GM18526 (cell line): ENCODE results near the gene CCNE1.

Experiments used
- POLR2A ChIP-seq: IDR thresholded peaks from 3 replicates; pipeline ENCODE4 v1.6.1; 2011; ENCODE audit not compliant: insufficient read length; ENCODE audit errors: extremely low read depth

Gene CCNE1

DNA sequence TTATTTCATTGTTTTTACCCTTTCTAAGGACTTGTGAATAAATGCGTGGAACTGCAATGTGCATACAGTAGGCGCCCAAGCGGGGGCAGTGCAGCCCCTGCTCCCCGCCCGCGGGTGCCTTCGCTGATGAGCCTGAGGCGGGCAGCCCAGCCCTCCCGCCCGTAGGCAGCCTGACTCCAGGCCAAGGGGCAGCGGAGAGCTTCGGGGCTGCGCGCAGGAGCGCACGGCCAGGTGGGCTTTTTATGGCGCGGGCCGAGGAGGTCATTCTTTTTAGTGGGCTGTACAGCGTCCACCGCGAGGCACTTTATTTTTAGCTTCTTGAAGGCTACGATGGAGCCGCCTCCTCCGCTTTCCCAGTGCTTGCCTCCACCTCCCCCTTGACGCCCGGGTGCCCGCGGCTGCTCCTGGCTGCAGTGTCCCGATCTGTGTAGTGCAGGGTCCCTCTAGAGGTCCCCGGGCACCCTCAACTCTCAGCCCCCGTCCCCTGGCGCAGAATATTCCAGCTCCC is 60.5 kb downstream of the CCNE1 start:
- no peak for TF ChIP-seq POLR2A

DNA sequence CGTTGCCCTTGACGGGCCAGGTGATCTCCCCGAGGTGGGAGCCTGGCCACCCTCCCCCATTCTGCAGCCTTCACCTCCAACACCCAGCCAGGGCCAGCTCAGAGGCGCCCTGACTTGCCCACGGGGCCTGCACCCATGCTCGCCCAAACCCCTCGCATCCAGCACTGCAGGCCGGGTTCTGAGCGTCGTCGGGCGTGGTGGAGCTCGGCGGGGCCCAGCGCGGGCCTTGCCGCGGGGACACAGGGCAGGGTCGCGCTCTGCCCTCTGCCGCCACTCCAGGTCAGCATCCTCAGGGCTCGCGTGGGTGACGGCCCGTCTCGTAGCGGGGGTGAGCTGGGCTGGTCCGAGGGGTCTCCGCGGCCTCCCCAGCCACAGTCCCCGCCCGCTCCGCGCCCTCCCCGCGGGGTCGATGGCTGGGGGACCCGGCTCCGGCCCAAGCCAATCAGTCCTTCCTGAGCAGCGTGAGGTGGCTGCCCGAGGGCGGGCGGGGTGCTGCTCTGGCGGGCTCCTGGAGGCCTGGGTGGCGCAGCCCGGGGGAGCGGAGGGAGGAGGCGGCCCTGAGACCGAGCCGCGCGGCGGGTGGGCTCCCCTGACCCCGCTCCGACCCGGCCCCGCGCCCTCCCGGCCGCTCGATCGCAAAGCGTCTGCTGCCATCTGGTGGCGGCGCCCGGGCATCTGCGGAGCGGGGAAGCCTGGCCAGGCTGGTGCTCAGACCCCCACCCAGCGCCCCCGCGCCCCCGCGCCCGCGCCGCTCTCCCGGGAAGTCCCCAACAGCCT is 61.4 kb downstream of the CCNE1 start:
- no peak for TF ChIP-seq POLR2A
